Activated CD4-positive, alpha-beta T cell treated with anti-CD3 and anti-CD28 coated beads, Interleukin-2, amount 50 U/mL, for 16 hours (primary cell): Measurements from ENCODE around the gene SLC38A7.
A peak's percentile ranks its signal among the peaks of the same experiment; 100 is the strongest.

ENCODE experiments used
- DNase-seq: peaks from one replicate; pipeline ENCODE4 v3.0.0-alpha.2; 2020

The SLC38A7 gene

GRCh38 chr16:58634265-58634802, 50.2 kb downstream of the SLC38A7 start:
- no peak for DNase-seq

GRCh38 chr16:58629733-58630640, 54.6 kb downstream of the SLC38A7 start, which contains the start of gene CNOT1:
Gene CNOT1 (minus strand): TSS chr16:58629826. CDS start chr16:58599337, 30,489 bp downstream.
- DNase-seq, result peak; percentile 99

- peak; percentile 57 for DNase-seq
These were observed 55.5 kb downstream of the SLC38A7 start for GRCh38 chr16:58628845-58629732.

GRCh38 chr16:58624209-58624608, 60.4 kb downstream of the SLC38A7 start:
- no peak for DNase-seq

- no peak for DNase-seq
These were observed 64.2 kb downstream of the SLC38A7 start for GRCh38 chr16:58620396-58620795.

GRCh38 chr16:58615280-58615679, 69.3 kb downstream of the SLC38A7 start:
- DNase-seq, result peak; percentile 43
